ENCODE measurements around the gene F8A2. TPM values are rescaled to one million over a fixed set of nuclear protein-coding genes. Genes with fewer than 3 reads are reported as not detected.
"Not testable (repeated sequence)": the region's sequence is repeated elsewhere in the genome, so short reads cannot be mapped to it uniquely, and the experiment has no call there.

F8A2 gene
- total RNA-seq (2014; rRNA removed; shearing (Covaris generic)) = not detected in 2 replicates

DNA sequence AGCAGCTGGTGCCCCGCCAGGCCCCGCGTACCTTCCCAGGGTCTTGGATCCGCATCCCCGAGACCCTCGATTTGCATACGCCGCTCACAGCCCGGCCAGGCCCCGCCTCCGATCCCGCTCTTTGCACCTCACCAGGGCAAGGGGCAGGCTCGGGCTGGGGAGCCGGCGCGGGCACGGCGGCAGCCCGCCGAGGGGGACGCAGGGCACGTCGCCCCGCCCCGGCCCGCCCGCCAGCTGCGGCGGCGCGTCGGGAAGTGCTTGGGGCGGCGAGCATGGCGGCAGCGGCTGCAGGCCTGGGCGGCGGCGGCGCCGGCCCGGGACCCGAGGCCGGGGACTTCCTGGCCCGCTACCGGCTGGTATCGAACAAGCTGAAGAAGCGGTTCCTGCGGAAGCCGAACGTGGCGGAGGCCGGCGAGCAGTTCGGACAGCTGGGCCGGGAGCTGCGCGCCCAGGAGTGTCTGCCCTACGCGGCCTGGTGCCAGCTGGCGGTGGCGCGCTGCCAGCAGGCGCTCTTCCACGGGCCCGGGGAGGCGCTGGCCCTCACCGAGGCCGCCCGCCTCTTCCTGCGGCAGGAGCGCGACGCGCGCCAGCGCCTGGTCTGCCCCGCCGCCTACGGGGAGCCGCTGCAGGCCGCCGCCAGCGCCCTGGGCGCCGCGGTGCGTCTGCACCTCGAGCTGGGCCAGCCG, at the start of gene F8A2:
Gene F8A2, plus strand, starts transcription at position 253 of the 686 bp plus-strand sequence. Its CDS starts 20 bp downstream, at position 273.
- not testable (repeated sequence) for DNase-seq (ENCODE audit: low read depth in 1 of 2, low spot score in 2 of 2); H3K4me3 ChIP-seq; H3K9me3 ChIP-seq (replicated peaks); H3K4me1 ChIP-seq (replicated peaks); H3K36me3 ChIP-seq; H3K27me3 ChIP-seq (replicated peaks); H3K27ac ChIP-seq

DNA sequence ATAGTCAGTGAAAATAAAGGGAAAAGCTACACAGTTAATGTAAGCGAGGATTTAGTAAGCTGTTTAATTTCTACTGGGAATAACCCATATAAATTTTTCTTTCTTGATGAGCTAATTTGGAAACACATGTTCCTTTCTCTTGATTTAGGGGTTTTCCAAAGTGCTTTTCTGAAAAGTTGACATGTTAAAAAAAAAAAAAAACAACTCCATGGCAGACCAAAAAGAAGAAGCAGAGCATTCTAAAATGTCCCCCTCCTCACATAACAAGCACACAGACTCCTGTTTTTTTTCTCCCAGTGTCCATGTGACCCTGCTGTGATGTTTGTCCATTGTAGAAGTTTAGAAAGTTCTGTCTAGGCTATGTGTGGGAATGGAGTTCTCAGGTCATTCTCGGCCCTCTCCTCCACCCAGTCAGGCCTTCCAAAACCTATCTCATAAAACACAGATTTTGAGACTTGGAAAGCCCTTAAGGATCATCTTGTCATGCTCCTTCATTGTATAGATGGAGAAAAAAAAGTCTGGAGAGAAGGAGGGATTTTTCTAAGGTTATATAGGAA, 48.3 kb upstream of the F8A2 start:
- Histone ChIP-seq H3K9me3 (replicated peaks) (no peaks in the 10 kb centered on the region), H3K4me1 (replicated peaks) (no peaks in the 10 kb centered on the region), H3K36me3 (no peaks in the 10 kb centered on the region), H3K4me3 (no peak overlapping the region), H3K27me3 (replicated peaks) (no peaks in the 10 kb centered on the region), H3K27ac (no peak overlapping the region)
- DNase-seq (ENCODE audit: low read depth in 1 of 2, low spot score in 2 of 2) = no peak

- Histone ChIP-seq H3K4me1 (replicated peaks) (no peaks in the 10 kb centered on the region), H3K9me3 (replicated peaks) (no peaks in the 10 kb centered on the region), H3K4me3 (no peak within 1 kb of the TSS), H3K36me3 (no peaks in the 10 kb centered on the region), H3K27me3 (replicated peaks) (no peaks in the 10 kb centered on the region), H3K27ac (no peak within 1 kb of the TSS)
- DNase-seq (ENCODE audit: low read depth in 1 of 2, low spot score in 2 of 2) = no peak
Observed at GRCh38 chrX:155334486-155335336, 47.2 kb upstream of the F8A2 start, which contains the start of gene CLIC2. Gene CLIC2, minus strand, starts transcription at chrX:155334614. Its CDS starts 187 bp downstream, at chrX:155334427.

- not testable (repeated sequence) for H3K9me3 ChIP-seq (replicated peaks); H3K27me3 ChIP-seq (replicated peaks); DNase-seq (ENCODE audit: low read depth in 1 of 2, low spot score in 2 of 2); H3K27ac ChIP-seq; H3K4me3 ChIP-seq; H3K36me3 ChIP-seq; H3K4me1 ChIP-seq (replicated peaks)
Observed at GRCh38 chrX:155335337-155335712, 46.6 kb upstream of the F8A2 start.

DNA sequence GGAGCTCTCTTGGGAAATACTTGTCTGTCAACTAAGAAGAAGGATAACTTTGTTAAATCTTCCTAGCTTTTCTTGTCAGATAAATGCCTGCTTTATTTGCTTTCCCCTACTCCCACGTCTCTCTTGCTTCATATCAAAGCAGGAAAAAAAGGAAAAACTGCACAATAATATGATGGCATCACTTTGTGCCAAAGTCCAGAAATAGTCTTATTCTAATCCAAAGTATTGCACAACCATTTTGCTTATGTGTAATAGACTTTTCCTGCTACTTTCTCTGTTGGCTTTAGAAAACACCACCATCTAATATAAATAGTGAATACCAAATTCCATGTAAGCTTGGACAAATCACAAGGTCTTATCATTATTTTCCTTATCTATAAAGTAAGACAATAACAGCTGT, 36.2 kb upstream of the F8A2 start:
- not testable (repeated sequence) for DNase-seq (ENCODE audit: low read depth in 1 of 2, low spot score in 2 of 2); H3K27ac ChIP-seq

DNA sequence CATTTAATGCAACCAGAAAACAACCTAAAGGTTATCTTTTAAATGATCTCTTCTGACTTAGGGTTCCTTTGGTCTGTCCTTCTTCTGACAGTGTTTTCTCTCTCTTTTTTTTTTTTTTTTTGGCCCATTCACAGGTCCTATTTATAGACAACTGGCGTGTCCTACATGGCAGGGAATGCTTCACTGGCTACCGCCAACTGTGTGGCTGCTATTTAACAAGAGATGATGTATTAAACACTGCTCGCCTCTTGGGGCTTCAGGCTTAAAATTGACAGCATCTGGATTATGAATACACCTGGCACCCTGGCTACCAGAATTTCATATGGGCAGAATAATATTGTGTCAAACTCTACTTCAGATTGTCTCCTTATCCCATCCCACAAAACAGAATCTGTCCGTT, 32.4 kb upstream of the F8A2 start:
- not testable (repeated sequence) for H3K27ac ChIP-seq; H3K27me3 ChIP-seq (replicated peaks); H3K4me1 ChIP-seq (replicated peaks); H3K4me3 ChIP-seq; DNase-seq (ENCODE audit: low read depth in 1 of 2, low spot score in 2 of 2); H3K9me3 ChIP-seq (replicated peaks); H3K36me3 ChIP-seq

More for the DNA sequence above, 36.2 kb upstream of the F8A2 start:
- not testable (repeated sequence) for H3K27me3 ChIP-seq (replicated peaks); H3K4me1 ChIP-seq (replicated peaks); H3K4me3 ChIP-seq; H3K36me3 ChIP-seq; H3K9me3 ChIP-seq (replicated peaks)

DNA sequence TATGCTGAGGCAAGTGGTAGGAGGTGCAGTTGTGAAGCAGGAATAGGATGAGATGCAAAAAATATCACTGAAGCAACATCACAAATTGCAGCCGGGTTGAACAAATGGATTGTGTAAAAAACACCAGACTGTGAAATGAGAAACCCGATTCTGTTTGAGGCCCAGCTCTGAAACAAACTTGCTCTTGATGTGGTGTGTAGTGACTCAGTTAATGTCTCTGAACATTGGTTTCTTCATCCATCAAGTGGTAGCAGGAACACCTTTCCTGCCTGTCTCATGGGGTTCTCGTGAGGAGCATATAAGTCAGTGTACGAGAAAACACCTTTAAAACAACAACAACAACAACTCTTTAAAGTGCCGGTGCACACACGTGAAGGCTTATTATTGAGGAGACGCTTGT, 18.2 kb upstream of the F8A2 start:
- not testable (repeated sequence) for H3K4me3 ChIP-seq; H3K27me3 ChIP-seq (replicated peaks); DNase-seq (ENCODE audit: low read depth in 1 of 2, low spot score in 2 of 2); H3K9me3 ChIP-seq (replicated peaks); H3K36me3 ChIP-seq; H3K4me1 ChIP-seq (replicated peaks); H3K27ac ChIP-seq

DNA sequence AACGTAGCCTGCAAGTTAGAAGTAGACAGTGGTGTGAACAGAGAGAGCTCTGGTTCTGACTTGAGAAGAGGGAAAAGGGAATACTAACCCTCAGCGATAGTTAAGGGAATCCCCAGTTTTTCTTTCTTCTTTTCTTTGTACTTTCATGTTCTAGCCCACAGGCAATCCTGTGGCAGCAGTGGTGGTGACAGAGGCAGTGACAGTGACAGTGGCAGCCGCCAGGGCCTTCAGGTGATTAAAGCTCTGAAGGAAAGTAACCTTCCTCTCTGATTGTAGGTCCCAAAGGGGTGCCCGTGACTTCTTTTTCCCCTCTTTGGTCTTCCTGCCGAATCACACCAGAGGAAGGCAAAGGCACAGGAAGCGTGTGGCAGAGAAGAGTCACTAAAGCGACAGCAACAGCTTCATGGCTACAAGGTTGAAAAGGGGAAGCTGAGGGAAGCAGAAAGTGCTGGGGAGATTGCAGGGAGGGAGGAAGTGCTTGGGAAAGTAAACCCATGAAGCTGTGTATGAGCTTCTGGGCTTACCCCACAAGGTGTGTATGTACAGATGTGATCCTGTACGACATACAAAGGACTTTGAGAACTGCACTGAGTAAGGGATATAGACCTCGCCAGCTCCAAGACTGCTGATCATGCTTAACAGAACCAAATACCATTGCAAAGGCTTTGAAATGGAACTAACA, 8.0 kb upstream of the F8A2 start:
- H3K27me3 ChIP-seq (replicated peaks); H3K4me1 ChIP-seq (replicated peaks); H3K27ac ChIP-seq; H3K9me3 ChIP-seq (replicated peaks); H3K36me3 ChIP-seq; DNase-seq (ENCODE audit: low read depth in 1 of 2, low spot score in 2 of 2); H3K4me3 ChIP-seq: not testable (repeated sequence)

GRCh38 chrX:155379802-155380201, 2.1 kb upstream of the F8A2 start:
- not testable (repeated sequence) for H3K4me1 ChIP-seq (replicated peaks); H3K36me3 ChIP-seq; H3K9me3 ChIP-seq (replicated peaks); DNase-seq (ENCODE audit: low read depth in 1 of 2, low spot score in 2 of 2); H3K4me3 ChIP-seq; H3K27me3 ChIP-seq (replicated peaks); H3K27ac ChIP-seq

DNA sequence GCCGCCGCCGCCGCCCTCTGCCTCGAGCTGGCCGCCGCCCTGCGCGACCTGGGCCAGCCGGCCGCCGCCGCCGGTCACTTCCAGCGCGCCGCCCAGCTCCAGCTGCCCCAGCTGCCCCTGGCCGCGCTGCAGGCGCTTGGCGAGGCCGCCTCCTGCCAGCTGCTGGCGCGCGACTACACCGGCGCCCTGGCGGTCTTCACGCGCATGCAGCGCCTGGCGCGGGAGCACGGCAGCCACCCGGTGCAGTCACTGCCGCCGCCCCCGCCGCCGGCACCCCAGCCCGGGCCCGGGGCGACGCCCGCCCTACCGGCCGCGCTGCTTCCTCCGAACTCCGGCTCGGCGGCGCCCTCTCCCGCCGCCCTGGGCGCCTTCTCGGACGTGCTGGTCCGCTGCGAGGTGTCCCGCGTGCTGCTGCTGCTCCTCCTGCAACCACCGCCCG, 653 bp downstream of the F8A2 start:
- not testable (repeated sequence) for H3K27me3 ChIP-seq (replicated peaks); H3K36me3 ChIP-seq; H3K4me1 ChIP-seq (replicated peaks); H3K4me3 ChIP-seq; H3K27ac ChIP-seq; DNase-seq (ENCODE audit: low read depth in 1 of 2, low spot score in 2 of 2); H3K9me3 ChIP-seq (replicated peaks)

GRCh38 chrX:155389634-155390033, 7.7 kb downstream of the F8A2 start:
- Histone ChIP-seq H3K4me3 (no peak overlapping the region), H3K9me3 (replicated peaks) (no peaks in the 10 kb centered on the region), H3K27ac (no peak overlapping the region), H3K27me3 (replicated peaks) (no peaks in the 10 kb centered on the region), H3K4me1 (replicated peaks) (no peaks in the 10 kb centered on the region), H3K36me3 (no peaks in the 10 kb centered on the region)
- DNase-seq (ENCODE audit: low read depth in 1 of 2, low spot score in 2 of 2) = no peak

DNA sequence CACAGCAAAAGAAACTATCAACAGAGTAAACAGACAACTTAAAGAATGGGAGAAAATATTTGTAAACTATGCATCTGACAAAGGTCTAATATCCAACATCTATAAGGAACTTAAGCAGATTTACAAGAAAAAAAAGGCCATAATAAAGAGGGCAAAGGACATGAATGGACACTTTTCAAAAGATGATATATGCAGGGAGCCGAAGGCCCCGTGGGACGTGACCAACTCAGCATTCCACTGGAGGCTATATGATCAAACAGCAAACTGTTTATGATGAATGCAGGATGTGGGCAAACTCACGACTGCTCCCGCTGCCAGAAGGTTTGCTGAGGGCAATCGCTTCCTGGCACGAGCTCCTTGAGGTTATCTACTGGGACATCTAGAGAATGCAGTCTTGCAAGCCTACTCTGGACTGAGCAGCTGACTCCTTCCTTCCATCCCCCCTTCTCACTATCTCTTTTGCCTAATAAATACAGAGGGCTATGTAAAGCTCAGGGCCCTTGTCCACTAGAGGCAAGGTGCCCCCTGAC, 12.9 kb downstream of the F8A2 start:
- not testable (repeated sequence) for H3K27me3 ChIP-seq (replicated peaks); H3K4me3 ChIP-seq

GRCh38 chrX:155406429-155406828, 24.5 kb downstream of the F8A2 start:
- H3K4me1 ChIP-seq (replicated peaks) = no peaks in the 10 kb centered on the region
- H3K27me3 ChIP-seq (replicated peaks) = no peaks in the 10 kb centered on the region
- H3K27ac ChIP-seq = no peak overlapping the region
- H3K4me3 ChIP-seq = no peak overlapping the region
- DNase-seq (ENCODE audit: low read depth in 1 of 2, low spot score in 2 of 2) = no peak
- no peaks in the 10 kb centered on the region for H3K36me3 ChIP-seq
- no peaks in the 10 kb centered on the region for H3K9me3 ChIP-seq (replicated peaks)

More for the DNA sequence above, 12.9 kb downstream of the F8A2 start:
- DNase-seq (ENCODE audit: low read depth in 1 of 2, low spot score in 2 of 2); H3K4me1 ChIP-seq (replicated peaks); H3K36me3 ChIP-seq; H3K9me3 ChIP-seq (replicated peaks); H3K27ac ChIP-seq: not testable (repeated sequence)

Measured in SJSA1 (cell line).